H1 (cell line): ENCODE measurements around the gene CALML5. TPM values are rescaled to one million over a fixed set of nuclear protein-coding genes. Genes with fewer than 3 reads are reported as not detected.
A peak's percentile ranks its signal among the peaks of the same experiment; 100 is the strongest.

Experiments used
- CTCF ChIA-PET: fragments of 300-600 bp; sonication (Branson Sonifier 250); formaldehyde crosslinking; loops from one replicate; lab custom pipeline; 2021; ENCODE audit not compliant: partially characterized antibody; lab: Charles Lee
- POLR2A ChIA-PET: fragments of 300-600 bp; sonication (Branson Sonifier 250); formaldehyde crosslinking; loops from one replicate; lab custom pipeline; 2021; ENCODE audit warnings: inconsistent platforms; ENCODE audit not compliant: partially characterized antibody; lab: Charles Lee
- DNase-seq, 2 experiments: peaks; one replicate each; pipeline versions ENCODE4 v3.0.0 to v3.0.0-alpha.2; 2010 to 2022; ENCODE audit warnings: low spot score in 2 of 2, low read depth in 1 of 2, mixed read lengths in 1 of 2
- FAIRE-seq: peaks from 2 replicates; lab custom pipeline; 2011; peaks lifted over from hg19 to GRCh38; lab: Jason Lieb, UNC
- H2AFZ ChIP-seq: 2 replicates; pipeline ENCODE4 v1.8.1; 2012; ENCODE audit warnings: low read length, inconsistent platforms
- H2AK5ac ChIP-seq: 2 replicates; pipeline ENCODE4 v1.6.1; 2013; ENCODE audit warnings: low read depth, low read length
- H2BK120ac ChIP-seq: replicated peaks from 2 replicates; pipeline ENCODE3; 2013; ENCODE audit warnings: low read depth, low read length, inconsistent platforms
- H2BK12ac ChIP-seq: 2 replicates; pipeline ENCODE4 v1.6.1; 2013; ENCODE audit warnings: low read depth, low read length
- H2BK15ac ChIP-seq: 2 replicates; pipeline ENCODE4 v1.6.1; 2013; ENCODE audit warnings: low read length
- H2BK20ac ChIP-seq: 2 replicates; pipeline ENCODE4 v1.6.1; 2013; ENCODE audit warnings: low read length
- H2BK5ac ChIP-seq: 2 replicates; pipeline ENCODE4 v1.6.1; 2013; ENCODE audit warnings: low read depth, low read length
- H3K14ac ChIP-seq: 2 replicates; pipeline ENCODE4 v1.6.1; 2013; ENCODE audit warnings: inconsistent platforms; ENCODE audit not compliant: insufficient read length
- H3K18ac ChIP-seq: 2 replicates; pipeline ENCODE4 v1.6.1; 2013; ENCODE audit warnings: low read length; ENCODE audit errors: extremely low read depth
- H3K23ac ChIP-seq: 2 replicates; pipeline ENCODE4 v1.6.1; 2013; ENCODE audit warnings: inconsistent platforms; ENCODE audit not compliant: insufficient read length
- H3K23me2 ChIP-seq: 2 replicates; pipeline ENCODE4 v1.6.1; 2013; ENCODE audit warnings: low read depth, low read length
- H3K27ac ChIP-seq: 2 replicates; pipeline ENCODE4 v1.6.1; 2011; ENCODE audit warnings: low read depth, low read length, inconsistent platforms
- H3K27me3 ChIP-seq, 4 experiments: replicated peaks in 1 of 4; 1 replicate in 1 of 4; 2 replicates in 3 of 4; pipeline versions ENCODE4 v1.6.1 to v1.8.1; 2011 to 2013; ENCODE audit warnings: low read length in 3 of 4, mild to moderate bottlenecking in 3 of 4, inconsistent platforms in 2 of 4, mixed read lengths in 2 of 4, moderate library complexity in 1 of 4; ENCODE audit not compliant: control insufficient read depth in 3 of 4, insufficient read depth in 3 of 4; ENCODE audit errors: extremely low read depth in 1 of 4
- H3K36me3 ChIP-seq, 4 experiments: 2 replicates each; pipeline versions ENCODE4 v1.6.1 to v1.8.1; 2011 to 2013; ENCODE audit warnings: mild to moderate bottlenecking in 4 of 4, low read length in 3 of 4, moderate library complexity in 2 of 4, control low read depth in 1 of 4, inconsistent platforms in 1 of 4; ENCODE audit not compliant: insufficient read depth in 4 of 4, control insufficient read depth in 2 of 4
- H3K4ac ChIP-seq: replicated peaks from 2 replicates; pipeline ENCODE3; 2013; ENCODE audit warnings: low read length, low read depth, mixed read lengths, inconsistent platforms; ENCODE audit not compliant: insufficient read length
- H3K4me1 ChIP-seq, 4 experiments: replicated peaks in 1 of 4; 1 replicate in 1 of 4; 2 replicates in 3 of 4; pipeline versions ENCODE4 v1.6.1 to v1.8.1; 2011 to 2013; ENCODE audit warnings: low read length in 3 of 4, inconsistent platforms in 2 of 4, mixed read lengths in 1 of 4; ENCODE audit not compliant: insufficient read depth in 4 of 4, control insufficient read depth in 3 of 4
- H3K4me2 ChIP-seq, 2 experiments: 2 replicates each; pipeline versions ENCODE4 v1.6.1 to v1.8.1; 2011 to 2013; ENCODE audit warnings: low read depth in 2 of 2, low read length in 2 of 2, control low read depth in 1 of 2, inconsistent platforms in 1 of 2, mild to moderate bottlenecking in 1 of 2; ENCODE audit not compliant: insufficient read depth in 1 of 2
- H3K4me3 ChIP-seq, 4 experiments: fragments of 200-600, 300-600 bp in 1 of 4; sonication (generic), shearing (Covaris generic), sonication (Bioruptor Twin) in 1 of 4; 2 replicates each; pipeline versions ENCODE4 v1.5.1 to v1.8.1; 2011 to 2016; ENCODE audit warnings: low read length in 4 of 4, low read depth in 3 of 4, control low read depth in 2 of 4, inconsistent platforms in 2 of 4, mild to moderate bottlenecking in 2 of 4, mixed read lengths in 1 of 4, moderate library complexity in 1 of 4; ENCODE audit not compliant: insufficient read depth in 2 of 4; ENCODE audit errors: extremely low read depth in 1 of 4
- H3K56ac ChIP-seq: replicated peaks from 2 replicates; pipeline ENCODE3; 2013; ENCODE audit warnings: low read depth, mild to moderate bottlenecking, mixed read lengths, low read length, inconsistent platforms; ENCODE audit not compliant: insufficient read length
- H3K79me1 ChIP-seq: 2 replicates; pipeline ENCODE4 v1.6.1; 2013; ENCODE audit warnings: low read depth, low read length, control low read depth
- H3K79me2 ChIP-seq, 2 experiments: 2 replicates each; pipeline versions ENCODE4 v1.6.1 to v1.8.1; 2012 to 2013; ENCODE audit warnings: low read length in 2 of 2, mild to moderate bottlenecking in 2 of 2, inconsistent platforms in 1 of 2; ENCODE audit not compliant: insufficient read depth in 2 of 2, control insufficient read depth in 1 of 2
- H3K9ac ChIP-seq, 4 experiments: replicated peaks in 1 of 4; 1 replicate in 1 of 4; 2 replicates in 3 of 4; pipeline versions ENCODE4 v1.6.1 to v1.8.1; 2011 to 2013; ENCODE audit warnings: low read depth in 3 of 4, low read length in 3 of 4, control low read depth in 2 of 4, mild to moderate bottlenecking in 2 of 4, moderate library complexity in 2 of 4, inconsistent platforms in 1 of 4; ENCODE audit errors: extremely low read depth in 1 of 4
- H3K9me3 ChIP-seq, 2 experiments: 2 replicates each; pipeline versions ENCODE4 v1.6.1 to v1.8.1; 2012 to 2013; ENCODE audit warnings: mild to moderate bottlenecking in 2 of 2, moderate library complexity in 2 of 2, control low read depth in 1 of 2, inconsistent platforms in 1 of 2, low read depth in 1 of 2, low read length in 1 of 2, mixed read lengths in 1 of 2; ENCODE audit not compliant: insufficient read depth in 2 of 2
- H4K20me1 ChIP-seq, 2 experiments: replicated peaks in 1 of 2; 2 replicates each; pipeline versions ENCODE3 to v1.8.1; 2011 to 2013; ENCODE audit warnings: inconsistent platforms in 2 of 2, low read length in 2 of 2, mild to moderate bottlenecking in 1 of 2; ENCODE audit not compliant: insufficient read depth in 2 of 2, control insufficient read depth in 1 of 2
- H4K5ac ChIP-seq: 2 replicates; pipeline ENCODE4 v1.6.1; 2013; ENCODE audit warnings: low read length, low read depth, mixed read lengths, inconsistent platforms; ENCODE audit not compliant: insufficient read length
- H4K8ac ChIP-seq: 2 replicates; pipeline ENCODE4 v1.8.0; 2013; ENCODE audit warnings: mild to moderate bottlenecking, moderate library complexity, low read length, inconsistent platforms; ENCODE audit not compliant: insufficient read depth; ENCODE audit errors: extremely low read depth
- H4K91ac ChIP-seq: replicated peaks from 2 replicates; pipeline ENCODE3; 2013; ENCODE audit warnings: low read length, mixed read lengths, inconsistent platforms; ENCODE audit not compliant: insufficient read length
- ATF2 ChIP-seq: IDR thresholded peaks from 2 replicates; pipeline ENCODE4 v1.6.1; 2012; ENCODE audit warnings: low read length, inconsistent platforms
- CEBPB ChIP-seq: IDR thresholded peaks from 2 replicates; pipeline ENCODE4 v1.6.1; 2012; ENCODE audit warnings: low read depth, low read length
- CREB1 ChIP-seq: IDR thresholded peaks from 2 replicates; pipeline ENCODE4 v1.6.1; 2012; ENCODE audit warnings: inconsistent platforms
- CTCF ChIP-seq, 3 experiments: IDR thresholded peaks; 1 replicate in 2 of 3; 2 replicates in 1 of 3; pipeline versions ENCODE4 v1.5.1 to v1.6.1; 2011; ENCODE audit warnings: low read length in 3 of 3, mild to moderate bottlenecking in 3 of 3, inconsistent platforms in 2 of 3, low read depth in 1 of 3, moderate library complexity in 1 of 3; ENCODE audit not compliant: insufficient read depth in 1 of 3; ENCODE audit errors: control extremely low read depth in 1 of 3
- FOSL1 ChIP-seq: IDR thresholded peaks from 2 replicates; pipeline ENCODE4 v1.6.1; 2011; ENCODE audit warnings: mild to moderate bottlenecking, low read depth, low read length, moderate library complexity; ENCODE audit not compliant: insufficient read depth
- JUN ChIP-seq: IDR thresholded peaks from 2 replicates; pipeline ENCODE4 v1.6.1; 2011; ENCODE audit warnings: low read depth, mild to moderate bottlenecking, improper control_type of control experiment, low read length
- RNF2 ChIP-seq: fragments of 200-900, 300-1000 bp; sonication (generic); IDR thresholded peaks from 2 replicates; pipeline ENCODE4 v1.7.1; 2016; ENCODE audit warnings: borderline replicate concordance, low read depth, mild to moderate bottlenecking, antibody characterized with exemption, low read length; ENCODE audit not compliant: poor library complexity, severe bottlenecking; ENCODE audit errors: missing control alignments
- YY1 ChIP-seq: IDR thresholded peaks from 2 replicates; pipeline ENCODE4 v1.6.1; 2011; ENCODE audit warnings: low read depth, mild to moderate bottlenecking, low read length
- WGBS, 2 experiments: shearing (Covaris generic) in 1 of 2; methylation state at CpG; one replicate each; pipeline versions ENCODE4 v1.1.6 to v1.1.7; 2013 to 2015; ENCODE audit warnings: low lambda C conversion rate in 2 of 2, mixed read lengths in 2 of 2, inconsistent platforms in 1 of 2, low coverage in 1 of 2, missing lambda C conversion rate in 1 of 2; ENCODE audit not compliant: insufficient replicate concordance in 2 of 2, insufficient coverage in 1 of 2, insufficient read length in 1 of 2; ENCODE audit errors: extremely low coverage in 1 of 2, missing lambda C conversion rate in 1 of 2; 5-methylcytosine and 5-hydroxymethylcytosine counted together
- polyA plus RNA-seq, 7 experiments: library from polyadenylated mRNA; depleted of rRNA in 3 of 7; stranded (reverse) in 5 of 7; unstranded in 2 of 7; fragments of >200 nt in 5 of 7; fragments of 200-250 nt in 2 of 7; gene quantifications; 1 replicate in 5 of 7; 2 replicates in 1 of 7; 4 replicates in 1 of 7; pipeline versions ENCODE4 v1.2.1 to v1.2.3, GENCODE V29; 2011 to 2013; ENCODE audit warnings: missing spikeins in 2 of 7, mixed read lengths in 2 of 7
- total RNA-seq: library from RNA; stranded (reverse); fragmentation: NEBNext Ultra II Directional; extraction: Animal tissue kit (Norgen Biotek cat#: 25700); gene quantifications from 2 replicates; pipeline ENCODE4 v1.2.1, GENCODE V29; 2021

CALML5 gene
- total and polyA plus RNA-seq, 2 of the 8 experiments (the other 6 are each of a cell fraction or from before 2014, with no cell fraction given), result not detected

GRCh38 chr10:5462841-5463293 is 36.5 kb downstream of the CALML5 start:
- POLR2A ChIA-PET, result interaction anchor here (0.8 to 4.6 kb wide), 10 partner anchors 14 to 196 kb away, joined by 3 to 44 read pairs (median 4); partner anchors contain the start of gene CALML5
- H4K20me1 ChIP-seq, result no peaks in the 10 kb centered on the region
- no peak for TF ChIP-seq JUN
- no peak for TF ChIP-seq FOSL1
- no peak for TF ChIP-seq ATF2
- no peak for TF ChIP-seq CTCF (IDR thresholded peaks at IDR 0.05; ENCODE audit: control extremely low read depth in 1 of 3, insufficient read depth in 1 of 3, low read depth in 1 of 3, low read length in 3 of 3)
- TF ChIP-seq RNF2, result no peak
- no peak for TF ChIP-seq CREB1
- no peak for TF ChIP-seq CEBPB
- no peak for TF ChIP-seq YY1

More at GRCh38 chr10:5462841-5463293, 36.5 kb downstream of the CALML5 start:
- H3K9ac ChIP-seq, result no peak overlapping the region
- H4K91ac ChIP-seq, result no peak overlapping the region
- no peak overlapping the region; the same call in 1 of the 2 replicates for H2AK5ac ChIP-seq
- H3K27ac ChIP-seq, result no peak overlapping the region
- 0 out of 2 replicates have a peak overlapping the region, but pooled peaks have one; percentile 21 for H2BK15ac ChIP-seq
- no peak overlapping the region for H3K4ac ChIP-seq
- no peak overlapping the region for H2BK5ac ChIP-seq
- no peak overlapping the region for H2AFZ ChIP-seq
- no peak overlapping the region for H3K56ac ChIP-seq
- H3K36me3 ChIP-seq, result peaks cover 0 to 28% (median 20%) of the 10 kb centered on the region in 4 experiments; a peak in 7 of 8 replicates
- peaks cover 8 to 18% (median 12%) of the 10 kb centered on the region in 4 experiments for H3K4me1 ChIP-seq
- no peak overlapping the region; the same call in 1 of the 2 replicates for H2BK12ac ChIP-seq
- 81% methylated on average over 5 of the region's 7 CpGs; no CpG with 5 or more reads in 1 of the 2 experiments for WGBS, 2 experiments
- H3K4me2 ChIP-seq, result no peak overlapping the region
- CTCF ChIA-PET, result interaction anchor here (0.6 to 4.7 kb wide), 12 partner anchors 15 to 511 kb away, joined by 3 to 25 read pairs (median 5); partner anchors contain the start of gene CALML5
- H3K18ac ChIP-seq, result no peak overlapping the region
- peaks cover 8% of the 10 kb centered on the region; the same call in 1 of the 2 replicates for H3K23me2 ChIP-seq
- no peak overlapping the region for H4K5ac ChIP-seq
- no peak for FAIRE-seq
- H3K79me2 ChIP-seq, result no peaks in the 10 kb centered on the region
- H3K79me1 ChIP-seq, result no peaks in the 10 kb centered on the region
- peaks cover 0 to 2% (median 0%) of the 10 kb centered on the region in 4 experiments; a peak in 1 of 7 replicates for H3K27me3 ChIP-seq
- H3K23ac ChIP-seq, result no peak overlapping the region
- no peak overlapping the region for H2BK120ac ChIP-seq
- no peak overlapping the region for H3K14ac ChIP-seq
- peak overlapping the region; percentile 36; the same call in 1 of the 2 replicates for H2BK20ac ChIP-seq
- DNase-seq, result no peak
- no peak overlapping the region for H4K8ac ChIP-seq
- peaks cover 2 to 5% of the 10 kb centered on the region in 2 experiments; a peak in 1 of 4 replicates for H3K9me3 ChIP-seq
- H3K4me3 ChIP-seq, result no peak overlapping the region
